Activated CD4-positive, alpha-beta T cell treated with anti-CD3 and anti-CD28 coated beads, Interleukin-2, amount 50 U/mL, for 48 hours (primary cell): ENCODE measurements around the gene POLN.
"Not testable (repeated sequence)": the region's sequence is repeated elsewhere in the genome, so short reads cannot be mapped to it uniquely, and the experiment has no call there.

ENCODE experiments used
- DNase-seq, 2 experiments: peaks; one replicate each; pipeline ENCODE4 v3.0.0-alpha.2; 2020

The POLN gene

DNA sequence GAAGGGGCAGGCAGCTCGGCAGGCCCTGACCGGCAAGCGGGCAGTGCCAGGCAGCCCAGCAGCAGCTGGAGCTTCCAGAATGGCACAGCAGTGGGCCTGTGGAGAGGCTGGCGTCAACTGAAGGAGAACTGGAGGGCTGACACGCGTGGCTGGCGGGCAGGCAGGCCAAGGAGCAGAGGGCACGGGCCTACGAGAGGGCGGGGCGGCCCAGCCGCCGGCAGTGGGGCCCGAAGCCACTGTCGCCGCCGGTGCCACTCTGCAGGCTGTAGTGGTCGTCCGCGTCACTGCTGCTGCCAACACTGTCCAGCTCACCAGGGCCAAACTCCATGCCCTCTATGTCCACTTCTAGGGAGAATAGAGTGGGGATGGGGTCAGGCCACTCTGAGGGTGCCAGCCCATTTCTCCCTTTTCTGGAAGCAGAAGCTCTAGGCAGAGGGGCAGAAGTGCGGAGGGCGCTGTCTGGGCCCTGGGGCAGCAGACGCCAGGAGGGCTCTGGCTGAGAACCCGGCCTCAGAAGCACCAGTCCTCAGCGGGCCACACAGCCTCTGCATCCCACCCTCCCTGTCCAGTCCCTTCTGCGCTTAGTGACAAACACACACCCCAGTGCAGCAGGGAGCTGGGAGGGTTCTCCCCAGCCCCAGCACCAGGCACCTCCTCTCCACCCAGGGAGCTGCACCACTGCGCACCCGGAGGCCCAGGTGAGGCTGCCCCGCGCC lies 8.6 kb upstream of the POLN start:
- no peak for DNase-seq

DNA sequence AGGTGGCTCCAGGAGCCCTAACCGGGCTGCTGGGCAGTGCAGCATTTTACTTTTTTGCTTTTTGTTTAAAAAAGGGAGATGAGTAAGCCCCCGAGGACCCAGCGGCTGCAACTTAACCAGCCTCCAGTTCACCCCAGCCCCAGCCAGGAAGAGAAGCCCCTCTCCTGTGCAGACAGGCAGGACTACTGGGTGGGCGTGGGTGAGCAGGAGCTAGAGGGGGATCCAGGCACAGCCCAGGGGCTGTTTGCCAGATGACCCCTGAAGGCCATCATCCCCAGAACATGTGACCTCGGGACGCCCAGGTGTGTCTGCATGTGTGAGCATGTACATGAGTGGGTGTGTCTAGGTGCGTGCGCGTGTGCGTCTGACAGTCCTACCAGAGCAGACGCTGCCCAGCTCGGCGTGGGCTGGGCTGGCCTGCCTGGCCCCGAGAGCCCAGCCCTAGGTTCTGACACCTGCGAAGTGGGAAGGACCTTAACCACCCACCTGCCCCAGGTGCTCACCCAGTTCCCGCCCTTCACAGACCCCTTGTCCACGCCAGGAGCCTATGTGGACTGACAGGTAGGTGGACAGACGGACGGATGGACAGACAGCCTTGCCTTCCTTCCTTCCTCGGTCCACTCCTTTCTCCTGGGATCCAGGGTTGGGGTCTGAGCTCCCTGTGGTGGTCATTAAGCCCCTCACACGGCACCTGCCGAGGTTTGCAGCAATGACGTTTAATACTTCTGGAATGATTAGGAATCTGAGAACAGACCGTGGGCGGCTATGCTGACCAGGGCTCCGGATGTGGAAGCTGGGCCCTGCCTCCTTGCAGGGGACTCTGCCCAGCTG lies 7.8 kb upstream of the POLN start:
- DNase-seq, result peak in 1 of 2 experiments; percentile 1

DNA sequence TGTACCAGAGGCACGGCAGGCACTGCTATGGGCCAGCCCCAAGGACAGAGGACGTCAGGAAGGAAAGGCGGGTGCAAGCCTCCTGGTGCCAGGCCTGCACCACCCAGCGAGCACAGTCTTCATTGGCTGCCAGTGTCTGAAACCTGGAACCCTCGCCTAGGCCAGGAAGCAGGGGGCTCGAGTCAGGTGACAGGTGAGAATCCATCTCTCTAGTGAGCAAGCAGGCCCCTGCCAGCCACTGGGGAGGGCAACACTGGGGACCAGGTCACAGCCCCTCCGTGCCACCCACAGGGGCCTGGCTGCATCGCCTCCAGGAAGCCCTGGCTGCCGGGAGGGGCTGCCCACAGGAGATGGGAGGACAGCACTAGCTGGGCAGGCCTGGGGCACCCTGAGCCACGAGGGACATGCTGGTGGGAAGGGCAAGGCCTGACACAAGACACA lies 6.9 kb upstream of the POLN start:
- DNase-seq, result no peak

DNA sequence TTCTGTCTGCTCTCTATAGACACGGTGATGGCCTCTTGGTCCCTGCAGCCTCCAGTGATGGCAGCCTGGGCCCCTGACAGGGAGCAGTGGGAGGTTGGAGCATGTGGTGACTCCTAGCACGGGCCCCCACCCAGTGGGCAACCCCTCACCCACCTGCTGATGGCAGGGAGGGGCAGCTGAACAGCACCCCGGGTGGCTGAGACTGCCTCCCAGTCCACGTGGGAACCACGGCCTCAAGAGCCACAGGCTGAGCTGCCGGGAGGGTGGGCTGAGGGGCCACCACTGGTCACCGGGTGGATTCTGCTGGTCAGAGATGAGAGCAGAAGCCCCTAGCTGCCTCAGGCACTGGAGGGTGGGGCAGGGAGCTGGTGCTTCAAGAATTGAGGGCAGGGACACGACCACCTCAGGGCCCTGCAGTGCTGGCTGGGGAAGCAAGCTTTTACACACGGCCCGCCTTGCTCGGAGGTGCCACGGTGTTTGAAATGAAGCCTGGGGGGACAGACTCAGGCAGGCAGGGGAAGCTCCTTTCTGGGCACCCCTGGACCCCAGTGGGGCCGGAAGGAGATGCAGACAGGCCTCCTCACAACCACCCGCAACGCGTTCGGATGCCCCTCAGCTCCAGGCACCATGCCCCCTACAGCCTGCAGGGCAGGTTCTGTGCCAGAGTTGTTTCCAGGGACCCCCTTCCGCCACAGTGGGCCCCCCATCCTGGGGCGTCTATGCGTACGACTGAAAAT lies 6.3 kb upstream of the POLN start:
- DNase-seq, result peak in 1 of 2 experiments; percentile 2

DNA sequence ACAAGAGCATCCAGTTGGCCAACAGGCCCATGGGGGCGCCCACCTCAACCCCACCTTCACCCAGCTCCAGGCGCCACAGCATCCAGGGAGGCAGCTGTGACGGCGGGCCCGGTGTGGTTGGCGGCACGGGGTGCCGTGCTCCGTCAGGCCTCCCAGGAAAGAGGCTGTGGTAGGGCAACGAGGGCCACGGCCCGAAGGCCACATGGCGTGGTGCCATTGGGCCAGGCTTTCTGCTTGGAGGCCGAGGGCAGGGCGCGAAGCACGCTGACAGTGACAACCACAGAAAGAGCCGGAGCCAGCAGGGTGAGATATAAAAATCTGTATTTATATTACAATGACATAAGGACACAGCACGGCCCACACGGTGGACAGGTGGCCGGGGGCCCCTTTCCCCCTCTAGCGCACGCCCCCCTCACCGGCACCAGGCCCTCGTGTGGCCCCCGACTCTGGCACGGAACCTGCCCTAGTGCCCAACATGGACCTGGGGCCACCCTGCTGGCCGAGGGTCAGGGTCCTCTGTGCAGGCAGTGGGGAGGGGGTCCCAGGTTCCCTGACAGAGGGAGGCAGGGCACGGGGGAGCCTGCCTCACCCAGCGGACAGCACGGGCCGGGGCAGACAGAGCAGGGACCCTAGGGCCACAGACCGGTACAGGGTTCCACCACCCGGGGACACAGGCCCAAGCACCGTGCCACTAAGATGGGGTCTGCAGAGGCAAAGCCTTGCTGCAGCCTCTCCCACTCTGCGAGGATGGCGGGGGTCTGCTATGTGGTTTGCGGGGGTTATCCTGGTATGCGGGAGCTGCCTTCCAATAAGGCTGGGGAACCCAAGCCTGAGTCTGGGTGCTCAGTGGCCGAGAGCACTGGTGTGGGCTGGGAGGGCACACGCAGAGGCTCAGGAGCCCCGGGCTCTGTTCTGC lies 5.5 kb upstream of the POLN start:
- peak in 1 of 2 experiments; percentile 1 for DNase-seq

DNA sequence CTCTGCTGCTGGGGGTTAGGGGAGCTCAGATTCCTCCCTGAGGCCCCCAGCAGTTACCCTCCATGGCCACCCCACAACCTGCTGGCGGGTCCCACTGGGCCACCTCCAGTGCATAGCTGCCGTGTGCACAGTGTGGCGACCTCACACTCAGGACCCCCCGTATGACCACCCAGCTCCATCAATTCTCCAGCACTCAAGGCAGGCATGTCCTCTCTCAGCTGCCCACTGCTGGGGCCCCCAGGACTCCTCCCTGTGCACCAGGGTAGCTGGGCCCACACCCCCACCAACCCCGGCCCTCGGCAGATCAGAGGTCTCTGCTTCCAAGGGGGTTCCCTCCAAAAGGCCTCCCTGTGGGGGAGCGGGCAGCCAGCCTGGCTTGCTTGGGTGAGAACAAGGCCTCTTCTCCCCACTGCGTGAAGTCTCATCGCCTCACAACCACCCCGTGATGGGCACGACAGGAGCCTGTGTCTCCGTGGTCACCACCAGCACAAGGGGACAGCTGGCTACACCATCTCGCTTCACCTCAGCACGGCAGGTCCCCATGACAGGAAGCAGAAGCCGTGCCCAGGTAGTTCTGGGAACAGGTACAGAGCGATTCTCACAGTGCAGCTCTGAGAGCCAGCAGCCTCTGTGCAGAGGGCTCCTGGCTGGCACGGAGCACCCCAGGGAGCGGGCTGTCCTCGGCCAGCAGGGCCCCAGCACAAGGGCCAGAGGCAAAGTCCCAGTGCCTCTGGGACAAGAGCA lies 4.6 kb upstream of the POLN start:
- peak in 1 of 2 experiments; percentile 1 for DNase-seq

DNA sequence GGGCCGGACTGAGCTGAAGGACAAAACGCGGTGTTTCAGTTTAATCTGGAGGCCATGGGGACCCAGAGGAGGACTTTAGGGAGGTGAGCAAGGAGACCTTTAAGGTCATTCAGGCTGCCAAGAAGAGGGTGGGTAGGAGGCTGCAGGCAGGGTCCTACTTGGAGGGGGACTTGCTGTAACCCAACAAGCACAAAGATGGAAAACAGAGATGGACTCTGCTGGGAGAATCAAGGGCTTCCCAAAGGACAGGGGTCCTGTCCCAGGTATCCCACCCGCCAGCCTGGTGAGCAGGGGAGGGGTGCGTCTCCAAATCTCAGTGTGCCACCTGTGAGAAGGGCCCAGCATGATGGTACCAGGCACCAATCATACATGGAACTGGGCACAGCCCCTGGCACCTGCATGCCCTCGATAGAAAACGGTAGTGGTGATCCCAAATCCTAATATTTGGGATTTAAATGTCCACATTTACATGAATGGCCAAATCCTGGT lies 3.9 kb upstream of the POLN start:
- peak in 1 of 2 experiments; percentile 3 for DNase-seq

DNA sequence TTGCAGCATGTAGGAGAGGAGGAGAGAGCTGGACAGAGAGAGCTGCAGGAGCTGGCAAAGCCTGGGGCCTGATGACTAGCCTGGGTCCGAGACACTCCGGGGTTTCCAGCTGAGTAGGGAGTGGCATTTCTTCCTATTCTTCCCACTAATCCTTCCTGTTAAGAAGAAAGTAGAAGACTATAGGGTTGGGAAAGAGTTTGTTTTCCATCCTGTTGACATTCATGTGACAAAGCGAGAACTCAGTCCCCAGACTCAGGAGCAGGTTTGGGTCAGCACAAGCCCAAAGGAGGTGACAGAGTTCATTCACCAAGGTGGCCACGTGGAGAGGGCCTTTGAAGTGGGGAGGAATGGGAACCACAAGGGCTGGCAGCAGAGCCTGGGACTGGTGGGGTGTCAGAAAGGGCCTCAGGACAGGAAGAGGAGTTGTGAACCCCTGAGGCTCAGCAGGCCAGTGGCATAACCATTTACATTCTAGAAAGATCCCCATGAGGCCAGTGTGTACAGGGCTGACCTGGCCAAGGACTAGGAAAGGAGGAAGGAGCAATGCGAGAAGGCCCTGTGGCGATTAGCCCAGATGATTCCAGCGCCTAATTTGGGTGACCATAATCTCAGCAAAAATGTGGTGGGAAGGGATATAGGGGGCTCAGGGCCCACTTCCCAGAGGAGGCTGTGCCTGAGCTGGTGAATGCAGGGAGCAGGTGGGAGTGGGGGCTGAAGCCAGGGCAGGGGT lies 3.3 kb upstream of the POLN start:
- peak in 1 of 2 experiments; percentile 3 for DNase-seq

DNA sequence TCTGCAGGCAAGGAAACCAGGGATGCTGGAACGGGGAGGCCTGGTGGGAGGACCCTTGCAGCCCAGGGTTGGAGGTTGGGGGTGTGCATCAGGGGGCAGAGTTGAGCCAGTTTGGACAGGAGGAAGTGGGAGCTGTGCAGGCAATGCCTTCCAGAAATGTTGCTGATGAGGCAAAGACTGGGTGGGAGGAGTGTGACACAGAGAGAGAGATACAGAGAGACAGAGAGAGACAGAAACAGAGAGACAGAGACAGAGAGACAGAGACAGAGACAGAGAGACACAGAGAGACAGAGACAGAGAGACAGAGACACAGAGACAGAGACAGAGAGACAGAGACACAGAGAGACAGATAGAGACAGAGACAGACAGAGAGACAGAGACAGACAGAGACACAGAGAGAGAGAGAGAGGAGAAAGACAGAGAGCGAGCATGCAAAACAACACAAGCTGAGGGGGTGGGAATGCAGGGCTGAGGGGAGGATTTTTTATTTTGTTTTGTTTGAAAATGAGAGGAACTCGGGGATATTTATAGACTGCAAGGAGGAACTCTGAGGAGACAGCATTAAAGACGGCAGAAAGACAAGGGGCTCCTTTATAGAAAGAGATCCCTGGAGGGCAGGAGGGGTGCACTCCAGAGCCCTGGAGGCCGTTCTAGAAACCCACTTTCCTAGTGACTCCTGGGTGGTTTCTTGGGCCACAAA lies 1.9 kb upstream of the POLN start:
- DNase-seq, result peak in 1 of 2 experiments; percentile 26

DNA sequence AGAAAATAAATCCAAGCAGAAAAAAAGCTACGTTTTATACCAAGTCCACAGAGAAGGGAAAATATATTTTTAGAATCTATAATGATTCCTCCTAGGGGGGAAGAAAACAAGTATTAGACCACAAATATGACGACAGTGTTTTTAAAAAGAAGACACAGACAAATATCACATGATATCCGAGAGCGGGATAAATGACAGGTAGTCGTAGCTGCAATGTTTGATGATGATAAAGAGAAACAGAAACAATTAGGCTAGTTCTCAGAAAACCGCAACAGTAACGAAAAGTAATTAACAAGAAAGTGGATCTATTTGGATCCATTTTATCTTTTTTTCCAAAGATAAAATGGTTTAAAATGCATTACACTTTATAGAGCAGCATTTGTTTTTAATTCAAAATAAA lies 918 bp downstream of the POLN start:
- DNase-seq, result no peak

DNA sequence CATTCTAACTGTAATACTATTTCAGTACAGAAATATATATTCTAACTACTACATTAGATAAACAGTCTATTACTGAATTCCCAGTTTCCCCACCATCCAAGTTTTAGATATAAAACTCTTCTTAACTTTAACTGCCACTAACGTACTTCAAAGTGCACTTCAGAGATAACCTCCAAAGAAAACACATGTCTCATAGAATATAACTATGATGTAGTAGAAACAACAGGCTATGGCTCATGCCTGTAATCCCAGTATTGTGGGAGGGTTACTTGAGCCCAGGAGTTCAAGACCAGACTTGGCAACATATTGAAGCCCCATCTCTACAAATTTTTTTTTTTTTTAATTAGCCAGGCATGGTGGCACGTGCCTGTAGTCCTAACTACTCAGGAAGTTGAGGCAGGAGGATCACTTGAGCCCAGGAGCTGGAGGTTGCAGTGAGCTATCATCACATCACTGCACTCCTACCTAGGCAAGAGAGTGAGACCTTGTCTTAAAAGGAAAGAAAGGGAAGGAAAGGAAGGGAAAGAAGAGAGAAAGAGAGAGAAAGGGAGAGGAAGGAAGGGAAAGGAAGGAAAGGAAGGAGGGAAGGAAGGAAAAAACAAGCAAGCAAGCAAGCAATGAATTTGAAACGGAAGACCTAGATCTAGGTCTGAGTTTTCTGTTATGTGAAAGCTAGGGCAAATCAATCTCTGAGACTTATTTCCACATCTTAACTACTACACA lies 4.8 kb downstream of the POLN start:
- no peak for DNase-seq

DNA sequence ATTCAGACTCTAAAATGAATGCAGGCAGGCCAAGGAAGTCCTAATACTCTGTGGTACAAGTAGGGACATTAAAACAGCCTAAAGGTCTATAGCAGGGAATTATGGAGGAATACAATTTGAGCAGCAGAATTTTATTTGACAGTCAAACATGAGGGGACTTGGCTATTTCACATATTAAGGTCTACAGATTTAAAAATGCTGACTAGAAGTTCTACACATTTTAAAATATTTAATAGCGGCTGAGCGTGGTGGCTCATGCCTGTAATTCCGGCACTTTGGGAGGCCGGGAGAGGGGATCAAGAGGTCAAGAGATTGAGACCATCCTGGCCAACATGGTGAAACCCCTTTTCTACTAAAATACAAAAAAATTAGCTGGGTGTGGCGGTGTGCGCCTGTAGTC lies 10.8 kb downstream of the POLN start:
- DNase-seq, result no peak

DNA sequence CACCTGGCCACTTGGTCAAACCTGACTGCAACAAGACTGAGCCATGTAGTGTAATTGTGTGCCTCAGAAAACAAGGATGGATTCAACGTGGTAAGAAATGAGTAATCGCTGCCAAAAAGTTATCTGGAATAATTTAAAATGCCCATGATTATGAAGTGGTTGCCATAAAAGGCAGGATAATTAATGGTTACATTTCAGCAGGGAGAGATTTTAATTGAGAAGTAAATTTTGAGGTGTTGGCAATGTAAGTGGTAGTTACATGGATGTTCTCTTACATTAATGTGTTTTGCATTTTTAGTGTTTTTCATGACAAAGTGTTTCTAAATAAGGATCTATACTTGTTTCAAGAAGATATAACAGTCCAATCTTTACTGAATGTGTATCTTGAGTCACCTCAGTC lies 15.7 kb downstream of the POLN start:
- no peak for DNase-seq

DNA sequence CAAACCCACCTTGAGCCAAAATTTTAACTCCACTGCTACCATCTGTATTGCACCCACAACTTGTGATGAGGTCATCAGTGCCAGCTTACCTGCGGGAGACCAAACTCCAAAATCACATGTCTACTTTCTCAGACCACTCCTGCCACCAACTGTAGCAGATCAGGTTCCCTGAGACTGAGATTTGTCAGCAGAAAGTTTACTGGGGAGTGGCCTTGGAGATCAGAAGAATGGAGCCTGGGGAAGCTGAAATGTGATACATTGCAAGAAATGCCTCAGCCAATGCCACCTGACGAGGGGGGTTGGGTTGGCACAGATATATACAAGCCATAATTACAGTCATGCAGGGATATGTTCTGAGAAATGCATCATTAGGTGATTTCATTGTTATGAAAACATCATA lies 19.1 kb downstream of the POLN start:
- DNase-seq, result no peak

DNA sequence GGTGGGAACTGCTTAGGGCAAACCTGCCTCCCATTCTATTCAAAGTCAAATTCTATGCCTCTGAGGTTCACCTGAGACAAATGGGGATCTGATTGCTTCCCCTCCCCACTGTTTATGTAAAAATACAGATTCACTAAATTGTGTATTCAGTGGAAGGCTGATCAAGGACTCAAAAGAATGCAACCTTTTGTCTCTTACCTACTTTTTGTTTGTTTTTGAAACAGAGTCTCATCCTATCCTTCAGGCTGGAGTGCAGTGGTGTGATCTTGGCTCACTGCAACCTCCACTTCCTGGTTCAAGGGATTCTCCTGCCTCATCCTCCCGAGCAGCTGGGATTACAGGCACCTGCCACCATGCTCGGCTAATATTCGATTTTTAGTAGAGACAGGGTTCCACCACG lies 20.5 kb downstream of the POLN start:
- not testable (repeated sequence) for DNase-seq

DNA sequence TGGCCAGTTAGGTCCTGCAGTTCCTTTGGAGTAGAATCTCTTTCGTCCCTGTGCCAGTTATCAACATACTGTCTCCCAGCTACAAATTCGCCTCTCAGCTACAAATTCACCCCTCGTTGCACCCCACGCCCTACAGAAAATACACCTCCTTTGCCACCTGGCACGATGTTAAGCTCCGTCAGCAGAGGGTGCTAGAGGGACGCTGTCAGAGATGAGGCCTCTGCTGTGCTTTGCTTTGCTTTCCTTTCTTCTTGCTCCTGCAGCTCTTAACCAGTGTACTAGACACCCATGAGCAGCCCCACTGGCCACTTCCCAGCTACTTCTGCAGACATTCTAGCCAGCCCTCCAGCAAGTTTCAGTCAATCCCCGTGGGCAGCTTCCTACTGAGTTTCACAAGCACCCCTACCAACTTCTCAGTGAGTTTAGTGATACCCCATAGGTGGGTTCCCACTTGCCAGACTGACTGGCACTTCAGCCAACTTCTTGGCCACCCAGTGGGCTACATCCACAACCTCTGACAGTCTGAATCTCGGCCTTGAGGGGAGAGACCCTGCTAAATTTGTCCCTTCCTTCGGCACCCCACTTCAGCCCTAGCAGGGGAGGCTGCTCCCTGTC lies 21.8 kb downstream of the POLN start:
- peak; percentile 82 to 87 for DNase-seq

DNA sequence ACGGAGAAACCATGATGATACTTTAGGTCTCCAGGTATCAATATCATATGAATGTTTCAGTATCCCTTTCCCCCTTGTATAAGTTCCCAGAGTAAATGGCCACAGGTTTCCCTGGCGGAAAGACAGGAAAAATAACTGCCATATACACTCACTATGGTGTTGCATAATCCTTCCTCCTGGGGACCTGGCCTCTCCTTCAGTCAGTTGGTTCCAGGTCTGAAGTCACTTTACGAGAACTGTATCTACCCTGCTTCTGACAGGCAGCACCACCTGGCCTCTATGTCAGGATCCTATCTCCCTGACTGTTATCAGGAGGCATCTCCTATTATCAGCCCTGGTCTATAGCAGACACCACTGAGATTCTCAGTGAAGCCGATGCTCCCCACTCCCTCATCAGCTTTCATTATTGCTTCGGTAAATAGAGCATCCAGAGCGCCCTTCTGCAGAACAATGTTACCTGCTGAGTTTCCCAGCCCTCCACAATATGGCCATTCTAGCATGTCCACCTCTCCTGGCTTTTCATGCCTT lies 22.6 kb downstream of the POLN start:
- no peak for DNase-seq

DNA sequence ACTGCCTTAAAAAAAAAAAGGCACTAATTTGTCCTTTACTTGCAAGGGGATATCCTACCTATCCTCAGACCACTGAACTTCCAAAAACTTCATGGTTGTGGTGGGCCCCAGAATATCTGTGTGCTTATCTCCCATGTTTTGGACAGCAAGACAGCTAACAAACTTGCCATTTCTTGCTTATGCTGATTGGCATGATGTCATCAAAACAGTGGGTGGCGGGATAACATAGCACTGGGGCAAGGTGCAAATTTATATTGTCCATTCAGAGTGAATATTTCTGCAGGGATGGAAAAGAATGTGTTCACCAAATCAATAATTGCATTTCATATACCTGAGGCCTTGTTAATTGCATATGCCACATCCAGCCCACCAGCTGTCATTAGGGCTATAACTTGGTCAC lies 23.5 kb downstream of the POLN start:
- DNase-seq, result no peak

DNA sequence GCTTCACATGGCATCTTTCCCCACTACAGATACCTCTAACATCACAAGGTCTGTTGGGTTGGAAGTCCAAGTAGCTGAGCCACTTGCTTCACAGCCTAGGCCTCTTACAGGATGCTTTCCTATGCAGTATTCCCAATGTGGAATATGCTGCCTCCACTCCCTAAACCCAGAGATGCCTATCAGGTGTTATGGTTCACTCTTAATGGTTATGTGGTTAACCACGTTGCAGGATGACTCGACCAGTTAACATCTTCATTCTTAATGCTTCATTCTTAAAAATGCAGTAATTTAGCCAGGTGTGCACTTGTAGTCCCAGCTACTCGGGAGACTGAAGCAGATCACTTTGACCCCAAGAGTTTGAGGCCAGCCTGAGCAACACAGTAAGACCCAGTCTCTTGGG lies 24.2 kb downstream of the POLN start:
- DNase-seq, result no peak
